ENCODE measurements around the gene SLMAP. TPM values are rescaled to one million over a fixed set of nuclear protein-coding genes. Genes with fewer than 3 reads are reported as not detected.

SLMAP gene
- total RNA-seq, 1 donor from 2014 or later, result 43.2 TPM

GRCh38 chr3:57943525-57944495 lies 187.7 kb downstream of the SLMAP start:
- DNase-seq, result peak; percentile 54

- DNase-seq, result no peak
Measured at GRCh38 chr3:57946970-57947381, 190.9 kb downstream of the SLMAP start.

- no peak for DNase-seq
Measured at GRCh38 chr3:57948080-57948671, 192.1 kb downstream of the SLMAP start.

GRCh38 chr3:57948781-57949242 lies 192.7 kb downstream of the SLMAP start:
- DNase-seq, result no peak

GRCh38 chr3:57949344-57949743 lies 193.2 kb downstream of the SLMAP start:
- DNase-seq, result no peak

GRCh38 chr3:57949785-57950615 lies 193.9 kb downstream of the SLMAP start:
- DNase-seq, result peak; percentile 70

- DNase-seq, result peak; percentile 96
Measured at GRCh38 chr3:57951066-57951882, 195.2 kb downstream of the SLMAP start.

- DNase-seq, result peak; percentile 95
Measured at GRCh38 chr3:57952208-57952631, 196.1 kb downstream of the SLMAP start.

GRCh38 chr3:57952651-57953050 lies 196.5 kb downstream of the SLMAP start:
- DNase-seq, result no peak

- DNase-seq, result no peak
Measured at GRCh38 chr3:57953576-57953975, 197.5 kb downstream of the SLMAP start.

- peak; percentile 69 for DNase-seq
Measured at GRCh38 chr3:57956119-57956832, 200.2 kb downstream of the SLMAP start.

- no peak for DNase-seq
Measured at GRCh38 chr3:57956833-57957174, 200.7 kb downstream of the SLMAP start.

- no peak for DNase-seq
Measured at GRCh38 chr3:57957824-57958223, 201.7 kb downstream of the SLMAP start.

- DNase-seq, result peak; percentile 63
Measured at GRCh38 chr3:57958642-57959422, 202.7 kb downstream of the SLMAP start.

GRCh38 chr3:57959423-57960173 lies 203.5 kb downstream of the SLMAP start:
- peak; percentile 62 for DNase-seq

GRCh38 chr3:57960174-57960505 lies 204.0 kb downstream of the SLMAP start:
- DNase-seq, result no peak

GRCh38 chr3:57961177-57961827 lies 205.2 kb downstream of the SLMAP start:
- no peak for DNase-seq

- DNase-seq, result peak; percentile 78
Measured at GRCh38 chr3:57961828-57962447, 205.8 kb downstream of the SLMAP start.

- no peak for DNase-seq
Measured at GRCh38 chr3:57962448-57962834, 206.3 kb downstream of the SLMAP start.
